Fibroblast of the aortic adventitia (primary cell): ENCODE data around the gene CD96. TPM values are rescaled to one million over a fixed set of nuclear protein-coding genes. Genes with fewer than 3 reads are reported as not detected.

Experiments
- DNase-seq: peaks from one replicate; pipeline ENCODE4 v3.0.0-alpha.2; 2010; ENCODE audit warnings: low read depth
- H3K4me3 ChIP-seq: 2 replicates; pipeline ENCODE4 v1.5.1; 2011; ENCODE audit warnings: low read depth, mild to moderate bottlenecking, control low read depth, low read length, moderate library complexity
- total RNA-seq: library from RNA; depleted of rRNA; stranded (reverse); fragments of >200 nt; gene quantifications from 2 replicates; pipeline ENCODE4 v1.2.3, GENCODE V29; 2012; ENCODE audit warnings: low replicate concordance
- TF ChIP-seq, protein P1 (sequence below): IDR thresholded peaks from 2 replicates; pipeline ENCODE4 v1.5.1; 2011; ENCODE audit warnings: mild to moderate bottlenecking, low read length, control low read depth, inconsistent platforms; ENCODE audit not compliant: insufficient read depth

Gene CD96
- total RNA-seq, 1 donor: 0.09 TPM

DNA sequence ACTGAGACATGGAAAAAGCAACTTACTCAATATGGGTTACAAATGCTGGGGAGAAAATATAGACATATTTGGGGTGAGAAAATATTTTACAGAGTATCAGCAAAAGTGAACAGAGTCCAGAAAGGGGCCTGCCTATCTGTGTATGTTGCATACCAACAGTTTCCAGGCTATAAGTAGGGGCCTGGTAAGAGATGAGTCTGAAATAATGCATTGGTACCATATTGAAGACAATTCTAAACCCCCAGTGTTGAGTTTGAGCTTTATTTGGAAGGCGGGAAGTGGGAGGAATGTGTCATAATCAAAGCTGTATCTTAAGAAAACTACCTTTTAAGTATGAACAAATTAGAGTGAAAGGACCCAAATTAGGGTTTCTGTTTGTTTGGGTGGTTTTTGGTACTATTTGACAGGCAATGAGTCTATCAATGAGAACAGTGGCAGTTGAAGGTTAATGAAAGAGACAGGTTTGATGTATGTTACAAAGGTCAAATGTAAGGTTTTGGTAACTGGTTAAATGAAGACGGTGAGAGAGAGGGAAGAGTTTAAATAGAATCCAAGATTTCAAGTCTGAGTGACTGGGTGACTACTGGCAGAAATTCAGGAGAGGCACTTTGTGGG, 159.4 kb downstream of the CD96 start:
- TF ChIP-seq, protein P1, sequence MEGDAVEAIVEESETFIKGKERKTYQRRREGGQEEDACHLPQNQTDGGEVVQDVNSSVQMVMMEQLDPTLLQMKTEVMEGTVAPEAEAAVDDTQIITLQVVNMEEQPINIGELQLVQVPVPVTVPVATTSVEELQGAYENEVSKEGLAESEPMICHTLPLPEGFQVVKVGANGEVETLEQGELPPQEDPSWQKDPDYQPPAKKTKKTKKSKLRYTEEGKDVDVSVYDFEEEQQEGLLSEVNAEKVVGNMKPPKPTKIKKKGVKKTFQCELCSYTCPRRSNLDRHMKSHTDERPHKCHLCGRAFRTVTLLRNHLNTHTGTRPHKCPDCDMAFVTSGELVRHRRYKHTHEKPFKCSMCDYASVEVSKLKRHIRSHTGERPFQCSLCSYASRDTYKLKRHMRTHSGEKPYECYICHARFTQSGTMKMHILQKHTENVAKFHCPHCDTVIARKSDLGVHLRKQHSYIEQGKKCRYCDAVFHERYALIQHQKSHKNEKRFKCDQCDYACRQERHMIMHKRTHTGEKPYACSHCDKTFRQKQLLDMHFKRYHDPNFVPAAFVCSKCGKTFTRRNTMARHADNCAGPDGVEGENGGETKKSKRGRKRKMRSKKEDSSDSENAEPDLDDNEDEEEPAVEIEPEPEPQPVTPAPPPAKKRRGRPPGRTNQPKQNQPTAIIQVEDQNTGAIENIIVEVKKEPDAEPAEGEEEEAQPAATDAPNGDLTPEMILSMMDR: no peak
- no peak overlapping the region for H3K4me3 ChIP-seq
- DNase-seq: no peak

Other genes with a start within 250 kb of the CD96 start
- gene ZBED2, start 53.1 kb downstream of the CD96 start, total RNA-seq: 0.09 TPM in 1 of 2 replicates, not detected in the other
- gene PLCXD2, start 132.5 kb downstream of the CD96 start, total RNA-seq: 3.2 TPM in 1 of 2 replicates, not detected in the other